Hepatocyte (in vitro differentiated cells): ENCODE data around the gene ZC3HAV1. TPM values are rescaled to one million over a fixed set of nuclear protein-coding genes. Genes with fewer than 3 reads are reported as not detected.

Experiments
- DNase-seq: peaks from one replicate; pipeline ENCODE4 v3.0.0-alpha.2; 2016; ENCODE audit warnings: low spot score
- H2AFZ ChIP-seq: fragments of 200-600 bp; sonication (generic); 2 replicates; pipeline ENCODE4 v1.6.0; 2016; ENCODE audit warnings: antibody characterized with exemption, mild to moderate bottlenecking
- H3K27ac ChIP-seq: fragments of 200-600 bp; sonication (generic); 2 replicates; pipeline ENCODE4 v1.5.1; 2016; ENCODE audit warnings: mild to moderate bottlenecking
- H3K27me3 ChIP-seq: fragments of 200-600 bp; sonication (generic); 2 replicates; pipeline ENCODE4 v1.6.1; 2016
- H3K36me3 ChIP-seq: fragments of 200-600 bp; sonication (generic); replicated peaks from 2 replicates; pipeline ENCODE4 v1.5.1; 2016; ENCODE audit warnings: low read depth; ENCODE audit not compliant: insufficient read depth
- H3K4me1 ChIP-seq: fragments of 200-600 bp; sonication (generic); 2 replicates; pipeline ENCODE4 v1.5.1; 2016; ENCODE audit warnings: mild to moderate bottlenecking, moderate library complexity; ENCODE audit not compliant: insufficient read depth
- H3K4me2 ChIP-seq: fragments of 200-600 bp; sonication (generic); 2 replicates; pipeline ENCODE4 v1.6.0; 2016
- H3K4me3 ChIP-seq: fragments of 200-600 bp; sonication (generic); 2 replicates; pipeline ENCODE4 v1.5.1; 2016; ENCODE audit warnings: mild to moderate bottlenecking
- H3K79me2 ChIP-seq: fragments of 200-600 bp; sonication (generic); 2 replicates; pipeline ENCODE4 v1.6.0; 2017; ENCODE audit warnings: mild to moderate bottlenecking
- H3K9me2 ChIP-seq: fragments of 200-600 bp; sonication (generic); replicated peaks from 2 replicates; pipeline ENCODE4 v1.6.0; 2017; ENCODE audit warnings: mild to moderate bottlenecking; ENCODE audit not compliant: insufficient read depth
- H3K9me3 ChIP-seq: fragments of 200-600 bp; sonication (generic); 2 replicates; pipeline ENCODE4 v1.5.1; 2016; ENCODE audit warnings: low read depth, mild to moderate bottlenecking
- H4K20me1 ChIP-seq: fragments of 200-600 bp; sonication (generic); 2 replicates; pipeline ENCODE4 v1.6.0; 2016; ENCODE audit warnings: mild to moderate bottlenecking; ENCODE audit not compliant: insufficient read depth, poor library complexity, severe bottlenecking
- CTCF ChIP-seq: fragments of 200-600 bp; sonication (generic); IDR thresholded peaks from 2 replicates; pipeline ENCODE4 v1.5.1; 2016; ENCODE audit warnings: antibody characterized with exemption, mild to moderate bottlenecking; ENCODE audit not compliant: poor library complexity
- EZH2 ChIP-seq: fragments of 200-600 bp; sonication (generic); IDR thresholded peaks from 2 replicates; pipeline ENCODE4 v1.6.1; 2016; ENCODE audit warnings: antibody characterized with exemption, mild to moderate bottlenecking, borderline replicate concordance
- EZH2phosphoT487 ChIP-seq: fragments of 200-600 bp; sonication (generic); IDR thresholded peaks from one replicate; pipeline ENCODE4 v1.6.1; 2018; ENCODE audit warnings: antibody characterized with exemption, mild to moderate bottlenecking, low read depth, moderate library complexity; ENCODE audit not compliant: unreplicated experiment, severe bottlenecking
- WGBS: methylation state at CpG from one replicate; pipeline ENCODE4 v1.1.6; 2016; ENCODE audit warnings: low lambda C conversion rate; ENCODE audit errors: missing lambda C conversion rate; 5-methylcytosine and 5-hydroxymethylcytosine counted together
- polyA plus RNA-seq: library from polyadenylated mRNA; unstranded; fragments of >200 nt; fragmentation: Nextera tagmentation; extraction: Ambion mirVana; gene quantifications from 2 replicates; pipeline ENCODE4 v1.2.1, GENCODE V29; 2016
- total RNA-seq: library from RNA; depleted of rRNA; stranded (reverse); fragments of >200 nt; gene quantifications from 2 replicates; pipeline ENCODE4 v1.2.3, GENCODE V29; 2014

The ZC3HAV1 gene
- total and polyA plus RNA-seq, 2 experiments from 2014 or later: 20.4 to 27.9 TPM

GRCh38 chr7:139099172-139099947 lies 10.2 kb downstream of the ZC3HAV1 start:
- Histone ChIP-seq H3K36me3 (no peaks in the 10 kb centered on the region), H3K4me3 (no peak overlapping the region), H2AFZ (no peak overlapping the region), H3K27me3 (no peaks in the 10 kb centered on the region), H3K27ac (no peak overlapping the region), H4K20me1 (peaks cover 2% of the 10 kb centered on the region), H3K9me2 (no peaks in the 10 kb centered on the region), H3K79me2 (peaks cover 78% of the 10 kb centered on the region), H3K4me2 (no peak overlapping the region), H3K4me1 (no peaks in the 10 kb centered on the region), H3K9me3 (no peaks in the 10 kb centered on the region)
- DNase-seq: no peak
- 87% methylated on average over 8 of the region's 8 CpGs for WGBS
- TF ChIP-seq CTCF (no peak), EZH2phosphoT487 (no peak), EZH2 (no peak)

- DNase-seq: no peak
These were observed 14.3 kb downstream of the ZC3HAV1 start for GRCh38 chr7:139095194-139095659.

GRCh38 chr7:139094596-139094995 lies 14.9 kb downstream of the ZC3HAV1 start:
- no peak for DNase-seq
- Histone ChIP-seq H3K79me2 (peaks cover 70% of the 10 kb centered on the region), H2AFZ (no peak overlapping the region), H3K4me3 (no peak overlapping the region), H3K4me2 (no peak overlapping the region), H3K27me3 (no peaks in the 10 kb centered on the region), H3K9me3 (no peaks in the 10 kb centered on the region), H3K4me1 (peaks cover 13% of the 10 kb centered on the region), H3K36me3 (no peaks in the 10 kb centered on the region), H4K20me1 (no peaks in the 10 kb centered on the region), H3K27ac (no peak overlapping the region), H3K9me2 (no peaks in the 10 kb centered on the region)
- WGBS: 54% methylated on average over 9 of the region's 9 CpGs
- TF ChIP-seq EZH2phosphoT487 (no peak), CTCF (no peak), EZH2 (no peak)

More at GRCh38 chr7:139095194-139095659, 14.3 kb downstream of the ZC3HAV1 start:
- Histone ChIP-seq H3K79me2 (peaks cover 68% of the 10 kb centered on the region), H4K20me1 (no peaks in the 10 kb centered on the region), H3K36me3 (no peaks in the 10 kb centered on the region), H3K4me2 (no peak overlapping the region), H2AFZ (no peak overlapping the region), H3K9me2 (no peaks in the 10 kb centered on the region), H3K4me3 (no peak overlapping the region), H3K4me1 (peaks cover 13% of the 10 kb centered on the region), H3K27ac (no peak overlapping the region), H3K9me3 (no peaks in the 10 kb centered on the region), H3K27me3 (no peaks in the 10 kb centered on the region)
- TF ChIP-seq EZH2: no peak
- no peak for TF ChIP-seq EZH2phosphoT487
- no peak for TF ChIP-seq CTCF
- WGBS: 86% methylated on average over 13 of the region's 13 CpGs
